Muscle of leg (tissue), 11 donors: ENCODE data around the gene BACH1. TPM values are rescaled to one million over a fixed set of nuclear protein-coding genes. Genes with fewer than 3 reads are reported as not detected.
"Not testable (repeated sequence)": the region's sequence is repeated elsewhere in the genome, so short reads cannot be mapped to it uniquely, and the experiment has no call there.

Source experiments
- DNase-seq: peaks from one replicate; pipeline ENCODE4 v3.0.0; 2013
- H3K27ac ChIP-seq: one replicate; pipeline ENCODE4 v1.5.1; 2013; ENCODE audit warnings: mild to moderate bottlenecking, low read length, control low read depth
- H3K27me3 ChIP-seq: one replicate; pipeline ENCODE4 v1.6.1; 2013; ENCODE audit warnings: low read length; ENCODE audit not compliant: control insufficient read depth, insufficient read depth
- H3K36me3 ChIP-seq: one replicate; pipeline ENCODE4 v1.6.1; 2013; ENCODE audit warnings: low read length; ENCODE audit not compliant: control insufficient read depth, insufficient read depth
- H3K4me1 ChIP-seq: one replicate; pipeline ENCODE4 v1.6.1; 2013; ENCODE audit warnings: low read length; ENCODE audit not compliant: control insufficient read depth, insufficient read depth
- H3K4me3 ChIP-seq: one replicate; pipeline ENCODE4 v1.5.1; 2013; ENCODE audit warnings: low read length, control low read depth
- H3K9me3 ChIP-seq: replicated peaks from 2 replicates; pipeline ENCODE4 v1.6.1; 2013; ENCODE audit warnings: low read depth, low read length; ENCODE audit not compliant: control insufficient read depth
- WGBS: methylation state at CpG from one replicate; pipeline ENCODE4 v1.1.5; 2013; ENCODE audit warnings: missing lambda C conversion rate; ENCODE audit not compliant: insufficient coverage; 5-methylcytosine and 5-hydroxymethylcytosine counted together
- polyA plus RNA-seq, 8 donors: library from polyadenylated mRNA; unstranded; fragments of 120-200 nt; gene quantifications; one replicate each; pipeline versions ENCODE4 v1.2.1 to v1.2.3, GENCODE V29; 2013; ENCODE audit warnings: inconsistent platforms in 1 of 8, low replicate concordance in 1 of 8; ENCODE audit not compliant: insufficient read length in 8 of 8, insufficient read depth in 1 of 8
- total RNA-seq: library from RNA; stranded (reverse); fragments of 120-200 nt; gene quantifications from one replicate; pipeline ENCODE4 v1.2.4, GENCODE V29; 2013

Gene BACH1
- total and polyA plus RNA-seq, 9 donors = 17.1 to 73.5 (median 24.3) TPM

GRCh38 chr21:29260461-29260860 lies 38.3 kb upstream of the BACH1 start:
- H3K27ac ChIP-seq = no peak overlapping the region
- H3K27me3 ChIP-seq = no peaks in the 10 kb centered on the region
- 100% methylated on average over 1 of the region's 2 CpGs for WGBS

GRCh38 chr21:29261555-29262540 lies 36.9 kb upstream of the BACH1 start:
- Histone ChIP-seq H3K36me3 (no peaks in the 10 kb centered on the region), H3K4me3 (no peak overlapping the region), H3K27ac (no peak overlapping the region), H3K4me1 (no peaks in the 10 kb centered on the region), H3K27me3 (no peaks in the 10 kb centered on the region), H3K9me3 (no peaks in the 10 kb centered on the region)
- no CpG with 5 or more reads among the region's 7 CpGs for WGBS
- DNase-seq = no peak

More at GRCh38 chr21:29260461-29260860, 38.3 kb upstream of the BACH1 start:
- Histone ChIP-seq H3K4me1 (no peaks in the 10 kb centered on the region), H3K36me3 (no peaks in the 10 kb centered on the region), H3K4me3 (no peak overlapping the region), H3K9me3 (no peaks in the 10 kb centered on the region)
- no peak for DNase-seq

- H3K4me1 ChIP-seq = no peaks in the 10 kb centered on the region
- H3K9me3 ChIP-seq = no peaks in the 10 kb centered on the region
- WGBS = no CpG with 5 or more reads among the region's 1 CpG
- no peaks in the 10 kb centered on the region for H3K36me3 ChIP-seq
- H3K27me3 ChIP-seq = no peaks in the 10 kb centered on the region
- no peak overlapping the region for H3K4me3 ChIP-seq
- no peak overlapping the region for H3K27ac ChIP-seq
- DNase-seq = no peak
Observed at GRCh38 chr21:29264721-29265120, 34.0 kb upstream of the BACH1 start.

- DNase-seq = no peak
- no CpG with 5 or more reads among the region's 6 CpGs for WGBS
- no peak overlapping the region for H3K27ac ChIP-seq
Observed at GRCh38 chr21:29265690-29266479, 32.8 kb upstream of the BACH1 start.

GRCh38 chr21:29267666-29268065 lies 31.1 kb upstream of the BACH1 start:
- Histone ChIP-seq H3K4me1 (no peaks in the 10 kb centered on the region), H3K27ac (no peak overlapping the region), H3K27me3 (no peaks in the 10 kb centered on the region), H3K4me3 (no peak overlapping the region), H3K36me3 (no peaks in the 10 kb centered on the region), H3K9me3 (no peaks in the 10 kb centered on the region)
- DNase-seq = no peak

More at GRCh38 chr21:29265690-29266479, 32.8 kb upstream of the BACH1 start:
- no peaks in the 10 kb centered on the region for H3K27me3 ChIP-seq
- H3K9me3 ChIP-seq = no peaks in the 10 kb centered on the region
- H3K4me1 ChIP-seq = no peaks in the 10 kb centered on the region
- no peak overlapping the region for H3K4me3 ChIP-seq
- H3K36me3 ChIP-seq = no peaks in the 10 kb centered on the region

- DNase-seq = no peak
- WGBS = 95% methylated on average over 6 of the region's 6 CpGs
Observed at GRCh38 chr21:29271927-29272333, 26.8 kb upstream of the BACH1 start.

GRCh38 chr21:29277442-29277841 lies 21.3 kb upstream of the BACH1 start:
- Histone ChIP-seq H3K27ac (no peak overlapping the region), H3K4me1 (no peaks in the 10 kb centered on the region), H3K9me3 (no peaks in the 10 kb centered on the region), H3K4me3 (no peak overlapping the region), H3K27me3 (no peaks in the 10 kb centered on the region), H3K36me3 (no peaks in the 10 kb centered on the region)
- no peak for DNase-seq

More at GRCh38 chr21:29271927-29272333, 26.8 kb upstream of the BACH1 start:
- H3K36me3 ChIP-seq = no peaks in the 10 kb centered on the region
- H3K9me3 ChIP-seq = no peaks in the 10 kb centered on the region
- H3K4me1 ChIP-seq = no peaks in the 10 kb centered on the region
- H3K4me3 ChIP-seq = no peak overlapping the region
- H3K27ac ChIP-seq = no peak overlapping the region
- no peaks in the 10 kb centered on the region for H3K27me3 ChIP-seq

GRCh38 chr21:29279558-29279957 lies 19.2 kb upstream of the BACH1 start:
- no peaks in the 10 kb centered on the region for H3K9me3 ChIP-seq
- no peak overlapping the region for H3K4me3 ChIP-seq
- DNase-seq = no peak
- H3K27ac ChIP-seq = no peak overlapping the region
- H3K4me1 ChIP-seq = peaks cover 2% of the 10 kb centered on the region
- H3K36me3 ChIP-seq = no peaks in the 10 kb centered on the region
- H3K27me3 ChIP-seq = no peaks in the 10 kb centered on the region

GRCh38 chr21:29281801-29282200 lies 16.9 kb upstream of the BACH1 start:
- not testable (repeated sequence) for H3K27ac ChIP-seq, H3K36me3 ChIP-seq, H3K4me1 ChIP-seq, H3K9me3 ChIP-seq, H3K4me3 ChIP-seq, H3K27me3 ChIP-seq, DNase-seq
- no CpG with 5 or more reads among the region's 3 CpGs for WGBS

GRCh38 chr21:29287383-29287782 lies 11.3 kb upstream of the BACH1 start:
- no CpG with 5 or more reads among the region's 1 CpG for WGBS
- H3K27me3 ChIP-seq = no peaks in the 10 kb centered on the region
- H3K4me1 ChIP-seq = peaks cover 4% of the 10 kb centered on the region
- no peak overlapping the region for H3K27ac ChIP-seq
- no peak for DNase-seq
- no peaks in the 10 kb centered on the region for H3K36me3 ChIP-seq
- H3K9me3 ChIP-seq = no peaks in the 10 kb centered on the region
- H3K4me3 ChIP-seq = no peak overlapping the region
